Measurements from ENCODE around the gene NFIX. TPM values are rescaled to one million over a fixed set of nuclear protein-coding genes. Genes with fewer than 3 reads are reported as not detected.
A peak's percentile ranks its signal among the peaks of the same experiment; 100 is the strongest.

NFIX gene
- polyA plus RNA-seq, 3 donors = 0.25 to 3.7 (median 0.90) TPM

GRCh38 chr19:13012690-13013608 lies 17.7 kb downstream of the NFIX start:
- Mint-ChIP-seq H3K4me1 (peaks cover 33% of the 10 kb centered on the region), H3K9me3 (peaks cover 4 to 38% (median 22%) of the 10 kb centered on the region in 7 donors), H3K4me3 (peak overlapping the region; percentile 83 to 94), H3K27ac (peak overlapping the region in 4 of 7 donors; percentile 45 to 78 (median 52)), H3K27me3 (ENCODE audit: low read depth in 3 of 3) (peaks cover 77 to 90% (median 83%) of the 10 kb centered on the region in 3 donors), H3K36me3 (peaks cover 17 to 18% of the 10 kb centered on the region in 2 donors)
- Histone ChIP-seq H3K27ac (ENCODE audit: low read depth in 1 of 2, low read length in 2 of 2) (no peak overlapping the region), H3K9me3 (replicated peaks in 1 of 2; ENCODE audit: control insufficient read depth in 1 of 2, insufficient read depth in 1 of 2, low read length in 2 of 2) (peaks cover 4 to 36% of the 10 kb centered on the region in 2 donors), H3K79me2 (ENCODE audit: insufficient read depth, low read length) (no peaks in the 10 kb centered on the region), H3K27me3 (ENCODE audit: control insufficient read depth in 2 of 2, insufficient read depth in 2 of 2, low read length in 2 of 2) (peaks cover 52 to 86% of the 10 kb centered on the region in 2 donors), H3K4me3 (replicated peaks in 1 of 3; ENCODE audit: low read depth in 2 of 3, low read length in 3 of 3) (peak overlapping the region in 2 of 3 experiments; percentile 18 to 66), H3K4me2 (replicated peaks; ENCODE audit: extremely low read depth, low read length, poor library complexity, severe bottlenecking) (peak overlapping the region; percentile 72), H3K4me1 (ENCODE audit: control insufficient read depth in 1 of 2, insufficient read depth in 2 of 2, low read length in 2 of 2) (peaks cover 26 to 31% of the 10 kb centered on the region in 2 donors), H3K9ac (ENCODE audit: insufficient read depth, low read length, poor library complexity, severe bottlenecking) (peak overlapping the region; percentile 21), H3K36me3 (replicated peaks in 1 of 2; ENCODE audit: control insufficient read depth in 1 of 2, insufficient read depth in 2 of 2, low read length in 2 of 2) (no peaks in the 10 kb centered on the region), H2AFZ (ENCODE audit: insufficient read depth, low read depth, low read length, poor library complexity, severe bottlenecking) (peak overlapping the region; percentile 10), H4K20me1 (ENCODE audit: insufficient read depth, low read length) (peaks cover 82% of the 10 kb centered on the region)
- DNase-seq = peak; percentile 47 to 74 (median 50)
- intact Hi-C loops (cut with micrococcal nuclease) = no loop called here
- no peak for TF ChIP-seq CTCF (IDR thresholded peaks at IDR 0.05)
- under 1% methylated on average over 26 of the region's 52 CpGs for WGBS (ENCODE audit: insufficient coverage)

- DNase-seq = no peak
- peaks cover 26 to 31% of the 10 kb centered on the region in 2 donors for H3K4me1 ChIP-seq (ENCODE audit: control insufficient read depth in 1 of 2, insufficient read depth in 2 of 2, low read length in 2 of 2)
- 2% methylated on average over 20 of the region's 20 CpGs for WGBS (ENCODE audit: insufficient coverage)
These were observed 18.4 kb downstream of the NFIX start for GRCh38 chr19:13013649-13014048.

More at GRCh38 chr19:13013649-13014048, 18.4 kb downstream of the NFIX start:
- Histone ChIP-seq H3K4me3 (replicated peaks in 1 of 3; ENCODE audit: low read depth in 2 of 3, low read length in 3 of 3) (peak overlapping the region in 2 of 3 experiments; percentile 2 to 66), H3K79me2 (ENCODE audit: insufficient read depth, low read length) (no peaks in the 10 kb centered on the region), H3K27me3 (ENCODE audit: control insufficient read depth in 2 of 2, insufficient read depth in 2 of 2, low read length in 2 of 2) (peaks cover 52 to 81% of the 10 kb centered on the region in 2 donors), H3K4me2 (replicated peaks; ENCODE audit: extremely low read depth, low read length, poor library complexity, severe bottlenecking) (peak overlapping the region; percentile 72), H2AFZ (ENCODE audit: insufficient read depth, low read depth, low read length, poor library complexity, severe bottlenecking) (peak overlapping the region; percentile 10), H3K36me3 (replicated peaks in 1 of 2; ENCODE audit: control insufficient read depth in 1 of 2, insufficient read depth in 2 of 2, low read length in 2 of 2) (no peaks in the 10 kb centered on the region), H3K9ac (ENCODE audit: insufficient read depth, low read length, poor library complexity, severe bottlenecking) (peak overlapping the region; percentile 21), H3K27ac (ENCODE audit: low read depth in 1 of 2, low read length in 2 of 2) (no peak overlapping the region), H4K20me1 (ENCODE audit: insufficient read depth, low read length) (peaks cover 76% of the 10 kb centered on the region), H3K9me3 (replicated peaks in 1 of 2; ENCODE audit: control insufficient read depth in 1 of 2, insufficient read depth in 1 of 2, low read length in 2 of 2) (peaks cover 4 to 36% of the 10 kb centered on the region in 2 donors)
- H3K27me3 Mint-ChIP-seq (ENCODE audit: low read depth in 3 of 3) = peaks cover 74 to 86% (median 80%) of the 10 kb centered on the region in 3 donors
- peak overlapping the region; percentile 65 to 94 for H3K4me3 Mint-ChIP-seq
- peaks cover 4 to 38% (median 22%) of the 10 kb centered on the region in 7 donors for H3K9me3 Mint-ChIP-seq
- no peak for TF ChIP-seq CTCF (IDR thresholded peaks at IDR 0.05)
- H3K4me1 Mint-ChIP-seq = peaks cover 33% of the 10 kb centered on the region
- H3K36me3 Mint-ChIP-seq = peaks cover 16 to 17% of the 10 kb centered on the region in 2 donors
- peak overlapping the region in 2 of 7 donors; percentile 45 to 60 for H3K27ac Mint-ChIP-seq
- intact Hi-C loops (cut with micrococcal nuclease) = no loop called here
